ENCODE results near the gene IL4I1. TPM values are rescaled to one million over a fixed set of nuclear protein-coding genes. Genes with fewer than 3 reads are reported as not detected.

Gene IL4I1
- total RNA-seq, 2 experiments from 2014 or later: 1.4 to 1.7 TPM

- H3K27ac Mint-ChIP-seq: no peak overlapping the region
- no peak for ATAC-seq (ENCODE audit: low read depth)
- POLR2A ChIA-PET: interaction anchor here (1.7 kb wide), 1 partner anchor 9 kb away, joined by 3 read pairs; no protein-coding TSS in a partner anchor
- H3K9me3 Mint-ChIP-seq: no peaks in the 10 kb centered on the region
- peaks cover 4% of the 10 kb centered on the region for H3K4me1 Mint-ChIP-seq
- peaks cover 3% of the 10 kb centered on the region for H3K36me3 Mint-ChIP-seq
- DNase-seq: no peak
- no peaks in the 10 kb centered on the region for H3K27me3 Mint-ChIP-seq
- no peak overlapping the region for H3K4me3 Mint-ChIP-seq
These were observed 38.9 kb downstream of the IL4I1 start for GRCh38 chr19:49857838-49858087.

- DNase-seq: no peak
- Mint-ChIP-seq H3K27me3 (no peaks in the 10 kb centered on the region), H3K4me1 (peaks cover 9% of the 10 kb centered on the region), H3K36me3 (peaks cover 3% of the 10 kb centered on the region), H3K27ac (no peak overlapping the region), H3K9me3 (no peaks in the 10 kb centered on the region), H3K4me3 (no peak overlapping the region)
- POLR2A ChIA-PET: interaction anchor here (1.7 kb wide), 1 partner anchor 8 kb away, joined by 3 read pairs; no protein-coding TSS in a partner anchor
- ATAC-seq (ENCODE audit: low read depth): no peak
These were observed 39.4 kb downstream of the IL4I1 start for GRCh38 chr19:49857061-49857837.

- H3K27me3 Mint-ChIP-seq: no peaks in the 10 kb centered on the region
- no peak for ATAC-seq (ENCODE audit: low read depth)
These were observed 40.1 kb downstream of the IL4I1 start for GRCh38 chr19:49856574-49857021.

GRCh38 chr19:49855676-49856573 lies 40.8 kb downstream of the IL4I1 start:
- ATAC-seq (ENCODE audit: low read depth): no peak
- peak; percentile 32 for DNase-seq
- Mint-ChIP-seq H3K4me1 (peaks cover 12% of the 10 kb centered on the region), H3K27ac (no peak overlapping the region), H3K36me3 (peaks cover 1% of the 10 kb centered on the region), H3K9me3 (no peaks in the 10 kb centered on the region), H3K4me3 (no peak overlapping the region), H3K27me3 (no peaks in the 10 kb centered on the region)
- POLR2A ChIA-PET: interaction anchor here (0.5 to 0.9 kb wide), 2 partner anchors 11 to 88 kb away, joined by 3 read pairs; no protein-coding TSS in a partner anchor

More at GRCh38 chr19:49856574-49857021, 40.1 kb downstream of the IL4I1 start:
- no peak for DNase-seq
- no peaks in the 10 kb centered on the region for H3K9me3 Mint-ChIP-seq
- peaks cover 12% of the 10 kb centered on the region for H3K4me1 Mint-ChIP-seq
- POLR2A ChIA-PET: no interaction called here
- H3K27ac Mint-ChIP-seq: no peak overlapping the region
- no peak overlapping the region for H3K4me3 Mint-ChIP-seq
- H3K36me3 Mint-ChIP-seq: peaks cover 3% of the 10 kb centered on the region

- H3K4me1 Mint-ChIP-seq: peaks cover 12% of the 10 kb centered on the region
- DNase-seq (peak; percentile 32), ATAC-seq (ENCODE audit: low read depth) (no peak)
- no peaks in the 10 kb centered on the region for H3K27me3 Mint-ChIP-seq
- POLR2A ChIA-PET: interaction anchor here (0.5 to 0.9 kb wide), 2 partner anchors 11 to 88 kb away, joined by 3 read pairs; no protein-coding TSS in a partner anchor
- no peak overlapping the region for H3K27ac Mint-ChIP-seq
- no peaks in the 10 kb centered on the region for H3K9me3 Mint-ChIP-seq
- peaks cover 1% of the 10 kb centered on the region for H3K36me3 Mint-ChIP-seq
- H3K4me3 Mint-ChIP-seq: no peak overlapping the region
These were observed 41.4 kb downstream of the IL4I1 start for GRCh38 chr19:49855277-49855675.

- H3K4me1 Mint-ChIP-seq: peaks cover 18% of the 10 kb centered on the region
- H3K4me3 Mint-ChIP-seq: no peak overlapping the region
- H3K27me3 Mint-ChIP-seq: no peaks in the 10 kb centered on the region
- no peak for ATAC-seq (ENCODE audit: low read depth)
- no peaks in the 10 kb centered on the region for H3K9me3 Mint-ChIP-seq
- peaks cover 4% of the 10 kb centered on the region for H3K36me3 Mint-ChIP-seq
- POLR2A ChIA-PET: no interaction called here
- no peak overlapping the region for H3K27ac Mint-ChIP-seq
- DNase-seq: no peak
These were observed 42.1 kb downstream of the IL4I1 start for GRCh38 chr19:49854378-49855263.

DNA sequence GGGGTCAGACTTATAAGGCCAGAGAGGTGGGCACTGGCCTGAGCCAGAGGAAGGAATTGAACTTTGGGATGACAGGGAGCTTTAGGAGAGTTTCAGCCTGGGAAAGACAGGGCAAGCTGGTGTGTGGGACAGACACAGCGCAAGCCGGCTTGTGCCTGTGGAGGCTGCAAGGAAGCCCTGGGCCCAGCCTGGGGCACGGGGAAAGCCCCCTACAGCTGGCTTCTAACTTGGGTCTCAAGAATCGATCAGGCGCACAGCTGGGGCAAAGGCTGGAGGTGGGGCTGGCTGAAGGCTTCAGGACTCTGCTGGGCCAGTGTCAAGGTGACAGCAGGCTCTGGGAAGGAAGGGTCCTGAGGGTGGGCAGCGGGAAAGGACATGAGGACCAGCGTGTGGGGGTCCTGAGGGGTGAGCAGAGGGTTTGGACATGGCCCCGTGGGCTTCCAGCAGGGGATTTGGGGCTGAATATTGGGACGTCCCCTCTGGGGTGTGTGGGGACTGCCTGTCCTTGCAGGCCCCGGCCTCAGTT lies 42.8 kb downstream of the IL4I1 start:
- Mint-ChIP-seq H3K27ac (no peak overlapping the region), H3K4me1 (peaks cover 22% of the 10 kb centered on the region), H3K4me3 (peak overlapping the region; percentile 21), H3K9me3 (peaks cover 1% of the 10 kb centered on the region), H3K36me3 (peaks cover 5% of the 10 kb centered on the region), H3K27me3 (no peaks in the 10 kb centered on the region)
- ATAC-seq (ENCODE audit: low read depth): no peak
- POLR2A ChIA-PET: interaction anchor here (1.1 kb wide), 1 partner anchor 15 kb away, joined by 8 read pairs; no protein-coding TSS in a partner anchor
- peak; percentile 25 for DNase-seq

DNA sequence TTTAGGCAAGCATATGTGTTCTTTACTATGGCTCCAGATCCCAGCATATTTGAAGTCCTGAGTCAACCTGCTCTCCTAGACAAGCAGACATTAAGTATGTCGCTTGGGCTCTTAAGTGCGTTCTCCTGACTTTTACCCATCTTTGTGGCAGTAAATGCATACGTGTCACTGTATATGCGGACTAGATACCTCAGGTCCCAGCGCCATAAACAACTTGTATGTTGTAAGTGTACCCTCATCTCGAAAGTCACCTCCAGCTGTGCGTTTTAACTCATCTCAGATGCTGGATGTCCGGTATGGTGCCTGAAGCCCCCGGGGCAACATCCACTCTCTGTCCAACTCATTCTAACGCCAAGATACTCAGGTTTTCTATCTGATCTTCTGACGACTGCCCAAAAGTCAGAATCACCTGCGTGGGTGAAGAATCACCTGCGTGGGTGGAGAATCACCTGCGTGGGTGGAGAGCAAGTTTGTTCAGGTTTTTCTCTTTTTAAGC lies 44.0 kb downstream of the IL4I1 start:
- H3K4me1 Mint-ChIP-seq: peaks cover 32% of the 10 kb centered on the region
- H3K27me3 Mint-ChIP-seq: peaks cover 2% of the 10 kb centered on the region
- DNase-seq (no peak), ATAC-seq (ENCODE audit: low read depth) (no peak)
- H3K9me3 Mint-ChIP-seq: peaks cover 1% of the 10 kb centered on the region
- H3K27ac Mint-ChIP-seq: no peak overlapping the region
- POLR2A ChIA-PET: interaction anchor here (0.7 to 1.1 kb wide), 2 partner anchors 17 to 35 kb away, joined by 3 to 8 read pairs; no protein-coding TSS in a partner anchor
- peak overlapping the region; percentile 68 for H3K4me3 Mint-ChIP-seq
- peaks cover 4% of the 10 kb centered on the region for H3K36me3 Mint-ChIP-seq

DNA sequence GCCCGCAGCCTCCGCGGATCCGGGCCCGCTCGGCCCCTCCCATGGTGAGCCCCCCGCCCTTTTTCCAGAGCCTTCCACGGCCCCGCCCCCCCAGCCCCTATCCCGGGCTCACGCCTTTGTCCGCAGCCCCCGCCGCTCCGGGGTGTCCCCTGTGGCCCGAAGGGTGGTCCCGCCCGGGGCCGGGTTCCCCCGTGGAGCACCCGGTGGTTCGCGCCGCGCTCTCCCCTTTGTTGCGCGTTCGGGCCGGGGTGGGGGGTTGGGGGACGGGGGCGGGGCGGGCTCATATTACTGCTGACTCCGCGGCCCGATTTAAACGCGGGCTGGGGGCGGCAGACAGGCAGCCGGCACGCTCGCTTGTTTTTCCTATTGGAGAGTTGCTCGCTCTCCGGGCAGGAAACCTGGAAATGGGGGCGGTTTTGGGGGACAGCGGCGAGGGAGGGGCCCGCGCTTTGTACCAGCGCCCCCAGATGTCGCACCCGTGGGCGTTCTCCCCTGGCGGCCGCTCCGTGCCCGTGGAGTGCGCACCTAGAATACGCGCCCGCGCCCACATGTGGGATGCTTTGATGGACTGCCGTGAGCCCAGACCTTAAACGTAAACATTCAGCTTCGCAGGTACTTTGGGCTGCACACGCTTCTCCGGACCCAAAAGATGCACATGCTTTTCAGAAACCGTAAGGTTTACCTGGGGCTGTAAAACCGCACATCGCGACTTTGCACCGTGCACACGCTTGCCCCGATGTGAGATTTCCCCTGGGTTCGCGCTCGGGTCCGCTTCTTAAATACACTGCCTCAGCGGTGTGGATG lies 45.0 kb downstream of the IL4I1 start:
- Mint-ChIP-seq H3K36me3 (peaks cover 4% of the 10 kb centered on the region), H3K4me3 (peak overlapping the region; percentile 68), H3K27me3 (peaks cover 2% of the 10 kb centered on the region), H3K27ac (peak overlapping the region; percentile 39), H3K9me3 (peaks cover 1% of the 10 kb centered on the region), H3K4me1 (peaks cover 34% of the 10 kb centered on the region)
- POLR2A ChIA-PET: interaction anchor here (0.5 to 4.3 kb wide), 9 partner anchors 12 to 132 kb away, joined by 3 to 23 read pairs (median 7); partner anchors contain the start of genes AKT1S1, FUZ, MED25 and PNKP
- ATAC-seq (ENCODE audit: low read depth) (no peak), DNase-seq (peak; percentile 61)

- ATAC-seq (ENCODE audit: low read depth) (peak; percentile 82), DNase-seq (peak; percentile 98)
- Mint-ChIP-seq H3K27ac (peak within 1 kb of the TSS; percentile 94), H3K4me3 (peak within 1 kb of the TSS; percentile 87), H3K36me3 (peaks cover 4% of the 10 kb centered on the region), H3K9me3 (peaks cover 1% of the 10 kb centered on the region), H3K4me1 (peaks cover 34% of the 10 kb centered on the region), H3K27me3 (peaks cover 2% of the 10 kb centered on the region)
- POLR2A ChIA-PET: interaction anchor here (0.6 to 4.3 kb wide), 18 partner anchors 13 to 355 kb away, joined by 3 to 23 read pairs (median 4); partner anchors contain the start of genes AKT1S1, AP2A1, ATF5 and FUZ
These were observed 46.0 kb downstream of the IL4I1 start, which contains the start of gene PTOV1 for GRCh38 chr19:49850487-49851342. TSS of gene PTOV1 (plus strand) at chr19:49851159.

- Mint-ChIP-seq H3K4me1 (peaks cover 31% of the 10 kb centered on the region), H3K27me3 (peaks cover 2% of the 10 kb centered on the region), H3K36me3 (peaks cover 4% of the 10 kb centered on the region), H3K27ac (peak overlapping the region; percentile 94), H3K4me3 (peak overlapping the region; percentile 87), H3K9me3 (peaks cover 1% of the 10 kb centered on the region)
- no peak for DNase-seq
- ATAC-seq (ENCODE audit: low read depth): peak; percentile 2
- POLR2A ChIA-PET: interaction anchor here (0.8 to 4.3 kb wide), 14 partner anchors 13 to 354 kb away, joined by 3 to 23 read pairs (median 4); partner anchors contain the start of genes AKT1S1, AP2A1, FUZ and MED25
These were observed 46.5 kb downstream of the IL4I1 start for GRCh38 chr19:49850221-49850486.

All from activated naive CD8-positive, alpha-beta T cell treated with anti-CD3 and anti-CD28 coated beads, Interleukin-2, amount 10 ng/mL, durations not matched to agents 7 days and 5 days (primary cell).